ENCODE results near the gene CA4.

GRCh38 chr17:60157487-60158040 lies 7.8 kb downstream of the CA4 start:
- TF ChIP-seq CTCF (IDR thresholded peaks at IDR 0.05) (no peak), TEAD4 (CRISPR knock-in tag; IDR thresholded peaks at IDR 0.05) (no peak), CBFB (CRISPR knock-in tag; IDR thresholded peaks at IDR 0.05; ENCODE audit: low read depth) (no peak), PREB (CRISPR knock-in tag; IDR thresholded peaks at IDR 0.05; ENCODE audit: borderline replicate concordance) (no peak), FOXJ3 (CRISPR knock-in tag; IDR thresholded peaks at IDR 0.05; ENCODE audit: borderline replicate concordance) (no peak), ZNF425 (CRISPR knock-in tag; conservative IDR thresholded peaks at IDR 0.05) (no peak), ZBTB21 (CRISPR knock-in tag; IDR thresholded peaks at IDR 0.05; ENCODE audit: borderline replicate concordance) (no peak), ZNF232 (CRISPR knock-in tag; IDR thresholded peaks at IDR 0.05) (no peak), ATF3 (CRISPR knock-in tag; conservative IDR thresholded peaks at IDR 0.05) (no peak), ETV6 (CRISPR knock-in tag; IDR thresholded peaks at IDR 0.05) (no peak), ERG (CRISPR knock-in tag; IDR thresholded peaks at IDR 0.05) (no peak), ATF1 (CRISPR knock-in tag; IDR thresholded peaks at IDR 0.05) (no peak), JUN (CRISPR knock-in tag; IDR thresholded peaks at IDR 0.05) (no peak)
